ENCODE measurements around the gene CTIF. TPM values are rescaled to one million over a fixed set of nuclear protein-coding genes. Genes with fewer than 3 reads are reported as not detected.

The CTIF gene
- total and polyA plus RNA-seq, 12 donors: 44.5 to 74.1 (median 58.9) TPM

GRCh38 chr18:48836231-48836805 lies 297.5 kb downstream of the CTIF start:
- DNase-seq (no peak), ATAC-seq (no peak)
- Histone ChIP-seq H3K9me3 (no peaks in the 10 kb centered on the region), H3K36me3 (no peaks in the 10 kb centered on the region), H3K4me1 (peaks cover 14 to 80% (median 55%) of the 10 kb centered on the region in 9 donors), H3K27ac (no peak overlapping the region), H3K27me3 (no peaks in the 10 kb centered on the region), H3K4me3 (no peak overlapping the region)
- intact Hi-C loops (cut with DNase I): loop anchor here in 1 of 10 donors (10.0 kb wide), 1 partner anchor 152 kb away; no protein-coding TSS in a partner anchor
- WGBS, 2 donors: 73 to 95% methylated on average over 4 of the region's 4 CpGs
- TF ChIP-seq CTCF (IDR thresholded peaks at IDR 0.05): no peak

- Histone ChIP-seq H3K4me3 (no peak overlapping the region), H3K27ac (no peak overlapping the region), H3K4me1 (peaks cover 18 to 80% (median 61%) of the 10 kb centered on the region in 9 donors), H3K27me3 (no peaks in the 10 kb centered on the region), H3K36me3 (no peaks in the 10 kb centered on the region), H3K9me3 (no peaks in the 10 kb centered on the region)
- no peak for DNase-seq
- no peak for ATAC-seq
- no peak for TF ChIP-seq CTCF (IDR thresholded peaks at IDR 0.05)
- intact Hi-C loops (cut with DNase I): loop anchor here in 1 of 10 donors (10.0 kb wide), 1 partner anchor 152 kb away; no protein-coding TSS in a partner anchor
- WGBS, 2 donors: 96 to 97% methylated on average over 13 of the region's 13 CpGs
Measured at GRCh38 chr18:48836806-48837615, 298.2 kb downstream of the CTIF start.

DNA sequence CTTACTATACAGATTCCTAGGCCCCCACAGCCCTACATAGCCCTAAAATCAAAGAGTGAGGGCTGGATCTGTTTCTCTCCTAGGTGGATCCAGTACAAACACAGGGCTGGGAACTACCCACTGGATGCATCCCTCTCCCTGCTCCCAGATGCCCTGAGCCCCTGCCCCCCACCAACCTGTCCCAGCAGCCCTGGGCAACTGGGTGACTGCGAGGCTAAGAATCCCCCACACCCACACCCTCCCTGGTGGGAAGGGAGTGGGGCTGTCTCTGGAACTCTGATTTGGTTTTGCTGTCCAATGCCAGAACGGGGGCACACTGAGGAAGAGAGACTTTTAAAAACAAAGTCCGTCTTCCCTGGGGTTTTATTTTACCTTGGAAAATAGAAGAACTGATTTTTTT lies 298.8 kb downstream of the CTIF start:
- no peaks in the 10 kb centered on the region for H3K27me3 ChIP-seq
- no peaks in the 10 kb centered on the region for H3K36me3 ChIP-seq
- 96 to 98% methylated on average over 3 of the region's 3 CpGs for WGBS, 2 donors
- ATAC-seq (no peak), DNase-seq (no peak)
- H3K27ac ChIP-seq: no peak overlapping the region
- no peak overlapping the region for H3K4me3 ChIP-seq
- no peak for TF ChIP-seq CTCF (IDR thresholded peaks at IDR 0.05)
- H3K4me1 ChIP-seq: peaks cover 19 to 80% (median 61%) of the 10 kb centered on the region in 9 donors
- H3K9me3 ChIP-seq: no peaks in the 10 kb centered on the region
- intact Hi-C loops (cut with DNase I): loop anchor here in 1 of 10 donors (10.0 kb wide), 1 partner anchor 153 kb away; no protein-coding TSS in a partner anchor

- Histone ChIP-seq H3K27ac (peak overlapping the region in 5 of 10 donors; percentile 31 to 59 (median 46)), H3K36me3 (no peaks in the 10 kb centered on the region), H3K4me1 (peaks cover 19 to 80% (median 61%) of the 10 kb centered on the region in 9 donors), H3K9me3 (no peaks in the 10 kb centered on the region), H3K27me3 (no peaks in the 10 kb centered on the region), H3K4me3 (no peak overlapping the region)
- no peak for DNase-seq
- no peak for TF ChIP-seq CTCF (IDR thresholded peaks at IDR 0.05)
- 97 to 98% methylated on average over 12 of the region's 12 CpGs for WGBS, 2 donors
- no peak for ATAC-seq
- intact Hi-C loops (cut with DNase I): loop anchor here in 1 of 10 donors (10.0 kb wide), 1 partner anchor 153 kb away; no protein-coding TSS in a partner anchor
Measured at GRCh38 chr18:48838166-48838775, 299.4 kb downstream of the CTIF start.

Measured in heart right ventricle (tissue), 16 donors.